ENCODE data around the gene ANGPT4.

DNA sequence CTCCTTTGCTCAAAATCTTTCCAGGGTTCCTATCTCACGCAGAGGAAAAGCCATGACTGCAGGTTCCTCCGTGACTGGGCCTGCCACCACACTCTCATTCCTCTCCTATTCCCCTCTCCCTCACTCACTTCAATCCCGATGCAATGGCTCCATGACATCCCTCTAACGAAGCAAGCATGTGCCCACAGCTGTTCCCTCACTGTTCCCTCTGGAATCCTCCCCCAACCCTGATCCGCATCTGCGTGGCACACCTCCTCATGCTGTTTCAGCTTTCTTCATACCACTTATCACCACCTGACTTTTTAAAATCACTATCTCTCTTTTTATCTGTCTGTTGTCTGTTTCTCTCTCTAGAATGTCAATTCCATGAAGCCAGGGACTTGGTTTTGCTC is 25.5 kb downstream of the ANGPT4 start:
- no peak for TF ChIP-seq NRF1 (IDR thresholded peaks at IDR 0.05; ENCODE audit: low read depth, low read length)
- TF ChIP-seq RAD21 (IDR thresholded peaks at IDR 0.05; ENCODE audit: low read length) = no peak
- no peak for TF ChIP-seq RFX5 (IDR thresholded peaks at IDR 0.05; ENCODE audit: low read length)
- TF ChIP-seq JUND (IDR thresholded peaks at IDR 0.05) = no peak
- TF ChIP-seq, protein P1, sequence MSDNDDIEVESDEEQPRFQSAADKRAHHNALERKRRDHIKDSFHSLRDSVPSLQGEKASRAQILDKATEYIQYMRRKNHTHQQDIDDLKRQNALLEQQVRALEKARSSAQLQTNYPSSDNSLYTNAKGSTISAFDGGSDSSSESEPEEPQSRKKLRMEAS (IDR thresholded peaks at IDR 0.05; ENCODE audit: low read depth) = no peak
- TF ChIP-seq, protein P2, sequence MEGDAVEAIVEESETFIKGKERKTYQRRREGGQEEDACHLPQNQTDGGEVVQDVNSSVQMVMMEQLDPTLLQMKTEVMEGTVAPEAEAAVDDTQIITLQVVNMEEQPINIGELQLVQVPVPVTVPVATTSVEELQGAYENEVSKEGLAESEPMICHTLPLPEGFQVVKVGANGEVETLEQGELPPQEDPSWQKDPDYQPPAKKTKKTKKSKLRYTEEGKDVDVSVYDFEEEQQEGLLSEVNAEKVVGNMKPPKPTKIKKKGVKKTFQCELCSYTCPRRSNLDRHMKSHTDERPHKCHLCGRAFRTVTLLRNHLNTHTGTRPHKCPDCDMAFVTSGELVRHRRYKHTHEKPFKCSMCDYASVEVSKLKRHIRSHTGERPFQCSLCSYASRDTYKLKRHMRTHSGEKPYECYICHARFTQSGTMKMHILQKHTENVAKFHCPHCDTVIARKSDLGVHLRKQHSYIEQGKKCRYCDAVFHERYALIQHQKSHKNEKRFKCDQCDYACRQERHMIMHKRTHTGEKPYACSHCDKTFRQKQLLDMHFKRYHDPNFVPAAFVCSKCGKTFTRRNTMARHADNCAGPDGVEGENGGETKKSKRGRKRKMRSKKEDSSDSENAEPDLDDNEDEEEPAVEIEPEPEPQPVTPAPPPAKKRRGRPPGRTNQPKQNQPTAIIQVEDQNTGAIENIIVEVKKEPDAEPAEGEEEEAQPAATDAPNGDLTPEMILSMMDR (IDR thresholded peaks at IDR 0.05) = no peak
- TF ChIP-seq TEAD4 (IDR thresholded peaks at IDR 0.05; ENCODE audit: borderline replicate concordance, insufficient read depth) = no peak
- TF ChIP-seq, protein P3, sequence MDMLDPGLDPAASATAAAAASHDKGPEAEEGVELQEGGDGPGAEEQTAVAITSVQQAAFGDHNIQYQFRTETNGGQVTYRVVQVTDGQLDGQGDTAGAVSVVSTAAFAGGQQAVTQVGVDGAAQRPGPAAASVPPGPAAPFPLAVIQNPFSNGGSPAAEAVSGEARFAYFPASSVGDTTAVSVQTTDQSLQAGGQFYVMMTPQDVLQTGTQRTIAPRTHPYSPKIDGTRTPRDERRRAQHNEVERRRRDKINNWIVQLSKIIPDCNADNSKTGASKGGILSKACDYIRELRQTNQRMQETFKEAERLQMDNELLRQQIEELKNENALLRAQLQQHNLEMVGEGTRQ (IDR thresholded peaks at IDR 0.05; ENCODE audit: borderline replicate concordance, low read depth, low read length) = no peak
- no peak for TF ChIP-seq TCF12 (IDR thresholded peaks at IDR 0.05)
- no peak for TF ChIP-seq EP300 (IDR thresholded peaks at IDR 0.05; ENCODE audit: borderline replicate concordance in 1 of 2, low read depth in 1 of 2, low read length in 1 of 2)
- no peak for TF ChIP-seq TAF1 (IDR thresholded peaks at IDR 0.05; ENCODE audit: borderline replicate concordance, low read depth, low read length)
